Measurements from ENCODE around the gene GAL.

GAL gene

DNA sequence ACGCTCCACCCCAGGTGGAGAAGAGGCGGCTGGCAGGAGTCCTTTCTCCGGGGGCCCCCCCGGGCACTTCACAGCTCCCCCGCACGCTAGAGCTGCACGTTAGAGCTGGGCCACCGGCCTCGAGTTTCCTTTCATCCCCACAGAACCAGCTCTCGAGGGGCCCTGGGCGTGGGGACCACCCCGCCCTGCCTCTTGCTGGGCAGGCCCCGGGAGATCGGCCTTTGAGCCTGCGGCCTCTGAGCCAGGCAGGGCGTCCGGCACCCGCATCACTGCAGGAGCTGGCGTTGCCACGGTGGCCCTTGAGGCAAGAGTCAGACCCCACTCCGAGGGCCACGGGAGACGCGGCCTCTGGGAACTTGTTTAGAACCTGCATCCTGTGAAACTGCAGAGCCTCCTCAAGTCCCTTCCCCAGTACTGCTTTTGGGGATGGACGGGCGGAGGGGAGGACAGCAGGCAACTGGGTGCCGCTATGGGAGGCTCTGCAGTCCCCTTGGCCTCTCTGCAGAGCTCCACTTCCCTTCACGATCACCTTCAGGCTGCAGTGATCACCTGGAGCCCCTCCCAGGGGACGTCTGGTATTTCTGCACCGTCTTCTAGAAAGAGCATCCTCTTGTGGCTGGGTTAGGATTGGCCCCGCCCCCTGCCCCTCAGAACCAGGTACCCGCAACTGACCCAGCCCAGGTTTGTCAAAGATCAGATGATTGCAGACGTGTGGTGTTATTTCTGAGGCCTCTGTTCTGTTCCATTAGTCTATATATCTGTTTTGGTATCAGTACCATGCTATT lies 13.9 kb upstream of the GAL start:
- Histone ChIP-seq H3K27ac (ENCODE audit: low read length) (no peak overlapping the region), H3K4me1 (ENCODE audit: insufficient read depth, low read length) (no peaks in the 10 kb centered on the region), H3K9ac (ENCODE audit: low read depth, low read length) (no peak overlapping the region), H3K27me3 (ENCODE audit: insufficient read depth, low read length) (no peaks in the 10 kb centered on the region), H3K36me3 (ENCODE audit: insufficient read depth, low read depth, low read length) (no peaks in the 10 kb centered on the region), H3K9me3 (ENCODE audit: insufficient read depth, low read depth, low read length) (no peaks in the 10 kb centered on the region), H3K4me3 (ENCODE audit: low read length) (no peak overlapping the region)

DNA sequence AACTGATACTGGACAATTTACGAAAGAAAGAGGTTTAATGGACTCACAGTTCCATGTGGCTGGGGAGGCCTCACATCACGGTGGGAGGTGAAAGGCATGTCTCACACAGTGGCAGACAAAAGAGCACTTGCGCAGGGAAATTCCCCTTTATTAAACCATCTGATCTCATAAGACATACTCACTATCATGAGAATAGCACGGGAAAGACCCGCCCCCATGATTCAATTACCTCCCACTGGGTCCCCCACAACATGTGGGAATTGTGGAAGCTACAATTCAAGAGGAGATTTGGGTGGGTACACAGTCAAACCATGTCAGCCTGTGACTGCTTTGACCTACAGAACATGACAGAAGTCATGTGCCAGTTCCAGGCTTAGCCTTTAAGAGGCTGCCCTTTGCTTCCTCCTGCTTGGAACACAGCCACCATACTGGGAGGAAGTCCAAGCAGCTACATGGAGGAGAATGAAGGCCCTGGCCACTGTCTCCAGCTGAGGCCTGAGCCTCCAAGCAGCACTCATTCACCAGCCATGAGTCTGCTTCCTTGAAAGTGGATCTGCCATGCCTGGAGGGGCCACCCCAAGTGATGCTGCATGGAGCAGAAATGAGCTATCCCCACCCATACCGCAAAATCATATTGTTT lies 10.9 kb upstream of the GAL start:
- H3K4me1 ChIP-seq (ENCODE audit: insufficient read depth, low read length): no peaks in the 10 kb centered on the region
- no peaks in the 10 kb centered on the region for H3K27me3 ChIP-seq (ENCODE audit: insufficient read depth, low read length)
- H3K36me3 ChIP-seq (ENCODE audit: insufficient read depth, low read depth, low read length): no peaks in the 10 kb centered on the region
- H3K9me3 ChIP-seq (ENCODE audit: insufficient read depth, low read depth, low read length): no peaks in the 10 kb centered on the region
- no peak overlapping the region for H3K27ac ChIP-seq (ENCODE audit: low read length)
- H3K4me3 ChIP-seq (ENCODE audit: low read length): no peak overlapping the region
- H3K9ac ChIP-seq (ENCODE audit: low read depth, low read length): no peak overlapping the region

DNA sequence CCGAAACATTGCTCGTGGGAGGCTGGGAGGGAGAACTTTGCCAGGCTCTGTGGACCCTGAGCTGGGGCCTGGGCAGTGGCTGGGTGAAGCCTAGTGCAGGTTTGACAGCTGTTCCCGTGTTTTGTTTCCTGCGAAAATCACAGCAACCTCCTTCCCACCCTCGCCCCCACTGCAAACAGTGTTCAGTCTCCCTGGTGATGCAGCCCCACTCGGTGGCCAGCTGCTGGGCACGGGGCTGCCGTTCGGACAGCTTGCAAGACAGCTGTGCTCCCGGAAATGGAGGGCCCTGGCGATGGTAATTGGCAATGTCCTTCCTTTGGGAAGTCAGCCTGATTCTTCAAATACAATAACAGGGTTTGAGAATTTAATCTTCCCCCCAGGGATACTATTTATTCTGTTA lies 10.4 kb upstream of the GAL start:
- Histone ChIP-seq H3K27me3 (ENCODE audit: insufficient read depth, low read length) (no peaks in the 10 kb centered on the region), H3K4me3 (ENCODE audit: low read length) (no peak overlapping the region), H3K27ac (ENCODE audit: low read length) (no peak overlapping the region), H3K4me1 (ENCODE audit: insufficient read depth, low read length) (no peaks in the 10 kb centered on the region), H3K36me3 (ENCODE audit: insufficient read depth, low read depth, low read length) (no peaks in the 10 kb centered on the region), H3K9ac (ENCODE audit: low read depth, low read length) (no peak overlapping the region), H3K9me3 (ENCODE audit: insufficient read depth, low read depth, low read length) (no peaks in the 10 kb centered on the region)

DNA sequence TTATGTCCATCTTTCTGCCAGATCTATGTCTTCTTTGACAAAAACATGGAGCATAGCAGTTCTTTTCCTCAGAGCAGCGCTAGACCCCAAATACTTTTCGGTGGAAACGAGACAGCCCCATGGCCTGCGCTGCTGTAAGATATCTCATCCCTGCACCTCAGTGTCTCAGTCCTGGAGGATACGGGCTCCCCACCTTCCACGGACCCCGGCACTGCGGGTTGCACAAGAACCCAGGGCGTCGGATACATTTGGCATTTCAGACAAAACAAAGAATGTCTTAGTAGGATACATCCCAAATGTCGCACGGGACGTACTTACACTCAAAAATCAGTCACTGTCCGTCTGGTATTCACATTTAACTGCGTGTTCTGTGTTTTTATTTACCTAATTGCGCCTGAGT lies 9.9 kb upstream of the GAL start:
- Histone ChIP-seq H3K9me3 (ENCODE audit: insufficient read depth, low read depth, low read length) (no peaks in the 10 kb centered on the region), H3K36me3 (ENCODE audit: insufficient read depth, low read depth, low read length) (no peaks in the 10 kb centered on the region), H3K4me1 (ENCODE audit: insufficient read depth, low read length) (no peaks in the 10 kb centered on the region), H3K4me3 (ENCODE audit: low read length) (no peak overlapping the region), H3K9ac (ENCODE audit: low read depth, low read length) (no peak overlapping the region), H3K27ac (ENCODE audit: low read length) (no peak overlapping the region), H3K27me3 (ENCODE audit: insufficient read depth, low read length) (no peaks in the 10 kb centered on the region)

DNA sequence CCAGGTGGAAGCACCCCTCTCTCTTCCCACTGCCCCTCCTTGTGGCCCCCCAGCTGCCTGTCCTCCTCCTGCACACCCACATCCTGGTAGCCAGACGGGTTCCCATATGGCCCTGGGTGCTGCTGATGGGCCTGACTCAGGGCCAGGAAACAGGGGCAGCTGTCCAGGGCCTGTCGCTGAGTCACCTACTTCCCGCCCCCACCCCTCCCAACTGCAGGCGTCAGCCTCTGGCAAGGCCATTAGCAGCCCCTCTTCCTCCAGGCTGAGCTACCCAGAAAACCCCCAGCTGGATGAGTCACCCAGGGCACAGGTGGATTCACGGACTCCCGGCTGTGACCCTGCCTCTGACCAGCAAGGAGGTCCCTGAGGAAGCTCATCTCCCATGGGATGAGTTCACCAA lies 6.9 kb upstream of the GAL start:
- Histone ChIP-seq H3K9ac (ENCODE audit: low read depth, low read length) (no peak overlapping the region), H3K27ac (ENCODE audit: low read length) (no peak overlapping the region), H3K9me3 (ENCODE audit: insufficient read depth, low read depth, low read length) (no peaks in the 10 kb centered on the region), H3K4me1 (ENCODE audit: insufficient read depth, low read length) (no peaks in the 10 kb centered on the region), H3K27me3 (ENCODE audit: insufficient read depth, low read length) (peaks cover 5% of the 10 kb centered on the region), H3K36me3 (ENCODE audit: insufficient read depth, low read depth, low read length) (no peaks in the 10 kb centered on the region), H3K4me3 (ENCODE audit: low read length) (no peak overlapping the region)

DNA sequence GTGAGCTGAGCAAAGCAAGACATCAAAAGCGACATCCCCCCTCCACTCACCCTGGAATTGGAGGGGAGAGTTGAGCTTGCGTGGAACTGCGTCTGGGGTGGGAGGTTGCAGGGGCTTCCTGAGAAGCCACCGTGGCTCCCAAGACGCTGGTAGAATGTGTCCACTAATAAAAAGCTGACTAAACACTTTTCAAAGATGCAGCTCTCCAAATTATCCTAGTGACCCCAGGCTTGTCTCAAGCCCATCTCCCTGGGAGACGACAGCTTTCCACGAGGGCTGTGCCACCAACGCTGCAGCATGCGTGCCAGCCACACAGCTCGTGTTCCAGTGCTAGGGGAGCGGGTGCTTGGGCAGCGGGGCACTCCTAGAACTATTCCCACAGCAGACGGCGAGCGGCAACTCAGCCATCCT lies 6.3 kb upstream of the GAL start:
- Histone ChIP-seq H3K9ac (ENCODE audit: low read depth, low read length) (no peak overlapping the region), H3K9me3 (ENCODE audit: insufficient read depth, low read depth, low read length) (no peaks in the 10 kb centered on the region), H3K4me1 (ENCODE audit: insufficient read depth, low read length) (no peaks in the 10 kb centered on the region), H3K27ac (ENCODE audit: low read length) (no peak overlapping the region), H3K4me3 (ENCODE audit: low read length) (no peak overlapping the region), H3K36me3 (ENCODE audit: insufficient read depth, low read depth, low read length) (no peaks in the 10 kb centered on the region), H3K27me3 (ENCODE audit: insufficient read depth, low read length) (peaks cover 11% of the 10 kb centered on the region)

DNA sequence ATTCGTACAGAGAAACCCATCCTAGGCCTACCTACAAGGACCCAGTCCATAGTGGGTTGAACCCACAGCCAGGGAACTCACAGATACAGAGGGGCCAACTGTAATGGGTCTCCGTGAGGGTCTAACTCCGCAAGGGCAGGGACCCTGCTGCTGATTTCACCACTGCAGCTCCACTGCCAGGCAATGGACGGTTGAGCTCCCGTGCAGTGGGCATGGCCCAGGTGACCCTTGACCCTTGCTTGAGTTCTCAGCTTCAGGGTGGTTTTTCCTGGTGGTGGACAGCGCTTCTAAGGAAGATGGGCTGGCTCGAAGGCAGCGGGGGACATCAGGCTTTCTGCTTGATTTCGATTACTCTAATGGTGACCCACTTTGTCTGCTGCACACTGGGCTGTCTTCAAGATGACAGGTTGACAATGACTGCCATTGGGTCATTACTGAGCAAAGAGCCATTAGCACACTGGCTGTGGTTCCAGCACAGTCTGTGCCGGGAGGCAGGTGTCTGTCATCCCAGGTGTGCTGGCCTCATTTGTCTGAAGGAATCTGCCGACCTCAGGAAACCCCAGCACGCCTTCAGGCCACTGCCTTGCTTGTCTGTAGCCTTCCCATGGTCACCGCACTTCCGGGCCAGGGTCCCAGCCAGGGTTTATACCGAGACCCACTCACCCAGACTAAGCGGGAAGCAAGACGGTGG lies 3.7 kb upstream of the GAL start:
- Histone ChIP-seq H3K4me3 (ENCODE audit: low read length) (no peak overlapping the region), H3K36me3 (ENCODE audit: insufficient read depth, low read depth, low read length) (no peaks in the 10 kb centered on the region), H3K27me3 (ENCODE audit: insufficient read depth, low read length) (peaks cover 38% of the 10 kb centered on the region), H3K9me3 (ENCODE audit: insufficient read depth, low read depth, low read length) (no peaks in the 10 kb centered on the region), H3K4me1 (ENCODE audit: insufficient read depth, low read length) (no peaks in the 10 kb centered on the region), H3K27ac (ENCODE audit: low read length) (no peak overlapping the region), H3K9ac (ENCODE audit: low read depth, low read length) (no peak overlapping the region)

DNA sequence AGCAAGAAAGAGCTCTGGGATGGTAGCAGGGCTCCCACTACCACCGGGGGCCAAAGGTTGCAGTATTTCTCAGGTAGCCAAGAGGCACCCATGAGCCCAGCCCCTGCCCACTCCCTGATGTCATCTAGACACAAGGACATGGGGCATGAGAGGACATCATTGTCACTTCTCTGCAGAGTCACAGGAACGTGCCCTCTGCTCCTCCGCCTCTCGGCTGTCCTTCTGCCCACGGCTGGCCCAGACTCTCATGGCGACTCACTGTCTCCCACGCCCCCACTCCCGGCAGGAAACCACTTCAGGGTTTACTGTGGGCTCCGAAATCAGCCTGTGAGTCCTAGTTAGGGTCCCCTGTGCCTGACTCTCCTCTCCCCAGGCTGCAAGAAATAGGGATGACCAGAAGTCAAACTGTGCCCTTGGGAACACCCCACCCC lies 1.8 kb upstream of the GAL start:
- Histone ChIP-seq H3K9me3 (ENCODE audit: insufficient read depth, low read depth, low read length) (no peaks in the 10 kb centered on the region), H3K9ac (ENCODE audit: low read depth, low read length) (no peak overlapping the region), H3K27ac (ENCODE audit: low read length) (no peak overlapping the region), H3K36me3 (ENCODE audit: insufficient read depth, low read depth, low read length) (peaks cover 14% of the 10 kb centered on the region), H3K4me1 (ENCODE audit: insufficient read depth, low read length) (no peaks in the 10 kb centered on the region), H3K27me3 (ENCODE audit: insufficient read depth, low read length) (peaks cover 47% of the 10 kb centered on the region), H3K4me3 (ENCODE audit: low read length) (no peak overlapping the region)

DNA sequence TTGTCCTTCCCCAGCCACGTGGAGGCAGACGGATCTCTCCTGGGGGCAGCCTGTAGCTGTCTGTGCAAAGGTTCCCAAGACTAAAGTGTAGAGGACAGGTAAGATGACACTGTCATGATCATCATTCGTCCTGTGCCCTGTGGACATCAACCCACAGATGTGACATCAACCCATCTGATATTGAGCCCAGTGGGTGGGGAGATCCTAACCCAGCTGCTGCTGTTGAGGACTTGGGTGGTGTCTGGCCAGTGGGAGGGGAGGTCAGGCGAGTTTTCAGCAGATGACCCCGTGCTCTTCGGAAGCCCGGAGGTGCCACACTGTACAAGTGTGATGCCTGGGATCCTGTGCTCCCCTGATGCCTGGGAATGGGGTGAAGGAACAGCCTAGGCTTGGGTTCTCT lies 1.2 kb upstream of the GAL start:
- Histone ChIP-seq H3K4me1 (ENCODE audit: insufficient read depth, low read length) (no peaks in the 10 kb centered on the region), H3K27me3 (ENCODE audit: insufficient read depth, low read length) (peaks cover 47% of the 10 kb centered on the region), H3K9ac (ENCODE audit: low read depth, low read length) (no peak overlapping the region), H3K9me3 (ENCODE audit: insufficient read depth, low read depth, low read length) (no peaks in the 10 kb centered on the region), H3K36me3 (ENCODE audit: insufficient read depth, low read depth, low read length) (peaks cover 19% of the 10 kb centered on the region), H3K4me3 (ENCODE audit: low read length) (no peak overlapping the region), H3K27ac (ENCODE audit: low read length) (no peak overlapping the region)

DNA sequence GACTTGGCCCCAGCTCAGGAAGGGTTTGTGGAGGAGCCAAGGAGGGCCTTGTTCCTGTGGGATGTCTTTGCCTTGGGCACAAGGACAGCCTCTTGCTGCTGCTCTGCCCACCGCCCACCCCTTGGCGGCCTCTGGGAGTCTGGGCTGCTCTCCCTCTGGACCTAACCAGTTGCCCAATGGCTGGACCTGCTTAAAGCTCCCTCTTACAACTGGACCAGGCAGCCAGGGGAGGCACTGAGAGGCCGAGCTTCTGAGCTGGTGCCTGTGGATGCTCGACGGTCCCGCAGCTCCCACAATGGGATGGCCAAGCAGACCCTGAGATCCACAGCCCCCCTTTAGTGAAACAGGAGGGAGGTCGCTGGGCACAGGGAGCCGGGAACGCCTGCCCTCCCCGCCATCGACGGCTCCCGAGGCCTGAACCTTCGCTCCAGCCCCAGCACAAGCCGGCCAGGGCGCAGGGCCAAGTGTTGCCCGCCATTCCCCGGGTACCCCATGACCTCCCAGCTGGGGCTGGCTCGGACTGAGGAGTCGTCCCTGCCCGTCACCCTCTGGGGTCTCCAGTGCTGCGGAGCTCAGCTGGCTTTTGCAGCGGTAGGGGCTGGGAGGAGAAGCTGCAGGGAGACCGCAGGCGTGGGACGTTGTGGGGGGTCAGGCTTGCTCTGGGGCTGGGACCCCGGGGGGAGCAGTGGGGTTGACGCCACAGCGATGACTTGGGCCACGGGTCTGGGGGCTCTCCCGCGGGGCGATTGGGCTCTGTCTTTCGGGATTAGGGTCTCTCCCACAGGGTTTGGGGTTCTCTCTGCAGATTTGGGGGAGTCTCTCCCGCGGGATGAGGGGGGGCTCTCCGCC lies 584 bp upstream of the GAL start:
- H3K36me3 ChIP-seq (ENCODE audit: insufficient read depth, low read depth, low read length): peaks cover 25% of the 10 kb centered on the region
- H3K4me1 ChIP-seq (ENCODE audit: insufficient read depth, low read length): no peaks in the 10 kb centered on the region
- H3K9ac ChIP-seq (ENCODE audit: low read depth, low read length): peak overlapping the region; percentile 56; the same call in 1 of the 2 replicates
- no peak overlapping the region for H3K27ac ChIP-seq (ENCODE audit: low read length)
- H3K9me3 ChIP-seq (ENCODE audit: insufficient read depth, low read depth, low read length): no peaks in the 10 kb centered on the region
- H3K27me3 ChIP-seq (ENCODE audit: insufficient read depth, low read length): peaks cover 47% of the 10 kb centered on the region
- H3K4me3 ChIP-seq (ENCODE audit: low read length): peak overlapping the region; percentile 64; the same call in 1 of the 2 replicates

DNA sequence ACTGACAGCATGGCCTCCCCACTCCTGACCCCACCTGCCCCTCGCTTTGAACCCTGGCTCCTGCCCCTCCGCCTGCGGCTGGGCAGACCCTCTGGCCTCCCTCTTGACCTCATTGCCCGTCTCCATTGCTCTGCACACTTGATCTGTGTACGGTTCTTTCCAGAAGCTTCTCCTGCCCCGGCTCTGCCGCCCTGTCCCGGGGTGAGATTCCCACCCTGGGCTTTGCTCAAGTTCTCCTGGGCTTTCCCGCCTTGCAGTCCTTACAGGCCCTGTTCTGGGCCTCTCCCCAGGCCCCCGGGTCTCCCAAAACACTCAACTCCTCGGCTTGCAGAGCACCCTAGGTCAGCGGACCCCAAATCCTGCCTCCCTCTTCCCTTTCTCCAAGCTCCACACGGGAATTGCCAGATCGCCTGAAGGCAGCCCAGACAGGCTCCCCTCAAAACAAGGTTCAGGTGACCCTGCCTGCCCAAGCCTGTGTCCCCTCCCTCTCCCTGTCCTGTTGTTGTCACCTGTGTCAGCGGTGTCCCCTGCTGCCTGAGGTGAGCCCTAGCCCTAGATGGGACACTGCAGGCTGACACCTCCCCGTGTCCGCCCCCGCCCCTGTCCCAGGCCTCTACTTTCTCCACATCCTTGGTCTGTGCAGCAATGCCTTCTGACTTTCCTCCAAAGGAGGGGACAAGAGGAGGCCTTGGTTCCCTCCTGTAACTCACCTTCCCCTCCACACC lies 1.5 kb downstream of the GAL start:
- Histone ChIP-seq H3K9ac (ENCODE audit: low read depth, low read length) (peak overlapping the region; percentile 63; the same call in 1 of the 2 replicates), H3K4me1 (ENCODE audit: insufficient read depth, low read length) (peaks cover 12% of the 10 kb centered on the region; the same call in 1 of the 2 replicates), H3K27ac (ENCODE audit: low read length) (no peak overlapping the region), H3K36me3 (ENCODE audit: insufficient read depth, low read depth, low read length) (peaks cover 38% of the 10 kb centered on the region), H3K27me3 (ENCODE audit: insufficient read depth, low read length) (peaks cover 47% of the 10 kb centered on the region), H3K9me3 (ENCODE audit: insufficient read depth, low read depth, low read length) (no peaks in the 10 kb centered on the region), H3K4me3 (ENCODE audit: low read length) (peak overlapping the region; percentile 64)
